HFFc6 (cell line): ENCODE data around the gene SKP1. TPM values are rescaled to one million over a fixed set of nuclear protein-coding genes. Genes with fewer than 3 reads are reported as not detected.
"Not testable (repeated sequence)": the region's sequence is repeated elsewhere in the genome, so short reads cannot be mapped to it uniquely, and the experiment has no call there.

Experiments used
- DNase-seq: peaks from one replicate; pipeline ENCODE4 v3.0.0-alpha.2; 2018
- H3K27ac Mint-ChIP-seq: 2 replicates; pipeline ENCODE4 v1.8.0; 2020; ENCODE audit warnings: mild to moderate bottlenecking, mixed read lengths
- H3K27me3 Mint-ChIP-seq: 2 replicates; pipeline ENCODE4 v1.8.0; 2021; ENCODE audit warnings: mild to moderate bottlenecking, moderate library complexity, mixed read lengths; ENCODE audit not compliant: insufficient read depth
- H3K36me3 Mint-ChIP-seq: 2 replicates; pipeline ENCODE4 v1.8.0; 2021; ENCODE audit warnings: low read depth, mixed read lengths
- H3K4me1 Mint-ChIP-seq: 2 replicates; pipeline ENCODE4 v1.8.0; 2020; ENCODE audit warnings: low read depth, mixed read lengths
- H3K4me3 Mint-ChIP-seq: 2 replicates; pipeline ENCODE4 v1.8.0; 2020; ENCODE audit warnings: mild to moderate bottlenecking, moderate library complexity, mixed read lengths
- H3K9me3 Mint-ChIP-seq: 2 replicates; pipeline ENCODE4 v1.8.0; 2020; ENCODE audit warnings: mild to moderate bottlenecking, mixed read lengths
- total RNA-seq, 6 experiments: library from RNA; stranded (reverse); fragmentation: NEBNext Ultra II Directional; extraction: Animal tissue kit (Norgen Biotek cat#: 25700); gene quantifications; 2 replicates in 1 of 6; 3 replicates in 5 of 6; pipeline ENCODE4 v1.2.3, GENCODE V29; 2021
- TF ChIP-seq, protein P1 (sequence below): fragments of 200-600 bp; sonication (generic); IDR thresholded peaks from 2 replicates; pipeline ENCODE4 v1.5.0; 2021; ENCODE audit warnings: antibody characterized with exemption, mild to moderate bottlenecking

Gene SKP1
- total RNA-seq, 6 experiments from 2014 or later, result 419 to 474 (median 442) TPM

DNA sequence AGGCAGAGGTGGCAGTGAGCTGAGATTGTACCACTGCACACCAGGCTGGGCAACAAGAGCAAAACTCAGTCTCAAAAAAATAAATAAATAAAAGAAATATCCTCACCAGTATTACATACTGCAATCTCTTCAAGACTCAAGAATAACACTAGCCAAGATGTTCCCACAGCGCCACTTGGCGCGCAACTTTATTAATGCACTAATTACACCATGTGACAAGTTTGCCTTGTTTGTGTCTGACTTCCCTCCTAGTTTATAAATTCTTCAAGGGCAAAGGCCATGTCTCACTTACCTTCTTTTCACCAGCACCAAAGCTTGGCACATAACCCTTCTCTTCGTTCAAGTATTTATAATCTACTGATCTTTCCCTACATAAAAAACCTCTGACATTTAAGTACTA lies 4.8 kb downstream of the SKP1 start:
- no peak for DNase-seq
- Mint-ChIP-seq H3K4me1 (peaks cover 37% of the 10 kb centered on the region), H3K9me3 (no peaks in the 10 kb centered on the region), H3K27ac (no peak overlapping the region), H3K36me3 (peaks cover 44% of the 10 kb centered on the region), H3K4me3 (no peak overlapping the region), H3K27me3 (peaks cover 2% of the 10 kb centered on the region; the same call in 1 of the 2 replicates)
- TF ChIP-seq, protein P1, sequence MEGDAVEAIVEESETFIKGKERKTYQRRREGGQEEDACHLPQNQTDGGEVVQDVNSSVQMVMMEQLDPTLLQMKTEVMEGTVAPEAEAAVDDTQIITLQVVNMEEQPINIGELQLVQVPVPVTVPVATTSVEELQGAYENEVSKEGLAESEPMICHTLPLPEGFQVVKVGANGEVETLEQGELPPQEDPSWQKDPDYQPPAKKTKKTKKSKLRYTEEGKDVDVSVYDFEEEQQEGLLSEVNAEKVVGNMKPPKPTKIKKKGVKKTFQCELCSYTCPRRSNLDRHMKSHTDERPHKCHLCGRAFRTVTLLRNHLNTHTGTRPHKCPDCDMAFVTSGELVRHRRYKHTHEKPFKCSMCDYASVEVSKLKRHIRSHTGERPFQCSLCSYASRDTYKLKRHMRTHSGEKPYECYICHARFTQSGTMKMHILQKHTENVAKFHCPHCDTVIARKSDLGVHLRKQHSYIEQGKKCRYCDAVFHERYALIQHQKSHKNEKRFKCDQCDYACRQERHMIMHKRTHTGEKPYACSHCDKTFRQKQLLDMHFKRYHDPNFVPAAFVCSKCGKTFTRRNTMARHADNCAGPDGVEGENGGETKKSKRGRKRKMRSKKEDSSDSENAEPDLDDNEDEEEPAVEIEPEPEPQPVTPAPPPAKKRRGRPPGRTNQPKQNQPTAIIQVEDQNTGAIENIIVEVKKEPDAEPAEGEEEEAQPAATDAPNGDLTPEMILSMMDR, result no peak

DNA sequence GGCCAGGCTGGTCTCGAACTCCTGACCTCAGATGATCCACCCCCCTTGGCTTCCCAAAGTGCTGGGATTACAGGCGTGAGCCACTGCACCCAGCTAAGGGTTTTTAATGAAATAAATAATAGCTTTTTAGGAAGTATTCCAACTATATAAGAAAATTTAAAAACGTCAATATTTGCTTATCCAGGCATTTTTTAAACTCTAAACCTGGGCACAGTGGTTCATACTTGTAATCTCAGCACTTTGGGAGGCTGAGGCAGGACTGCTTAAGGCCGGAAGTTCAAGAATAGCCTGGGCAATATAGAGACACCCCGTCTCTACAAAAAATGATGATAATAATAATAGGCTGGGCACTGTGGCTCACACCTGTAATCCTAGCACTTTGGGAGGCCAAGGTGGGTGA lies 14.2 kb downstream of the SKP1 start:
- H3K9me3 Mint-ChIP-seq, result no peaks in the 10 kb centered on the region

DNA sequence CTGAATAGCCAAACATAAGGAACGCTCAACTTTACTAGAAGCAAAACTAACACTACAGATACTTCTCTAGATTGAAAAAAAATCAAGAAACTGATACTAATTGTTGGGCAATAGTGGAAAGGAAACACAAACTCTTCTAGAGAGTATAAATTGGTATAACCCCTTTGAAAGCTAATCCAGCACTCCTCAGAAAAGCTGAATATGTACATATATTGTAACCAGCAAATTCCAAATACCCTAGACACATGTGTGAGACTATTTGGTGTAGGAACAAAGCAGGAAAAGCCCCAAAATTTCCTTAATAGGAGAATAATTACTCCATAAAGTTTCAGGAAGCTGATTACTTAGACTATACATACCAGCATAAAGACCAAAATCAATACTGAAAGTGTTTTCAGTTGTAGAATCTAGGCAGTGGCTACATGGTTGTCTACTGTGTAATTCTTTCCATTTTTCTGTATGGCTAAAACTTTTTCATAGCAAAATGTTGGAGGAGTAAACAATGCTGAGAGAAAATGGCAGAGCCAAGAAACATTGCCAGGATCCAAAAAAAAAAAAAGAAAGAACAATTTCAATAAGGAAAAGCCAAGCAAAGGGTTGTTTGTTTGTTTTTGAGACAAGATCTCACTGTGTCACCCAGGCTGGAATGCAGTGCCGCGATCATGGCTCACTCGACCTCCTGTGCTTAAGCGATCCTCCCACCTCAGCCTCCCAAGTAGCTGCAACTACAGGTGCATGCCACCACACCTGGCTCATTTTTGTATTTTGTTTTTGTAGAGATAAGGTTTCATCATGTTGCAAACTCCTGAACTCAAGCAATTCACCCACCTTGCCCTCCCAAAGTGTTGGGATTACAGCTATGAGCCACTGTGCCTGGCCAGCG lies 15.0 kb downstream of the SKP1 start:
- peaks cover 50% of the 10 kb centered on the region for H3K36me3 Mint-ChIP-seq
- H3K4me3 Mint-ChIP-seq, result no peak overlapping the region
- TF ChIP-seq, protein P1, result no peak
- no peak for DNase-seq
- H3K27me3 Mint-ChIP-seq, result no peaks in the 10 kb centered on the region
- no peaks in the 10 kb centered on the region for H3K4me1 Mint-ChIP-seq
- H3K27ac Mint-ChIP-seq, result no peak overlapping the region
- H3K9me3 Mint-ChIP-seq, result no peaks in the 10 kb centered on the region

More for the DNA sequence above, 14.2 kb downstream of the SKP1 start:
- Mint-ChIP-seq H3K4me3 (no peak overlapping the region), H3K27ac (no peak overlapping the region), H3K27me3 (no peaks in the 10 kb centered on the region), H3K36me3 (peaks cover 48% of the 10 kb centered on the region), H3K4me1 (no peaks in the 10 kb centered on the region)
- DNase-seq, result no peak
- TF ChIP-seq, protein P1, result no peak

DNA sequence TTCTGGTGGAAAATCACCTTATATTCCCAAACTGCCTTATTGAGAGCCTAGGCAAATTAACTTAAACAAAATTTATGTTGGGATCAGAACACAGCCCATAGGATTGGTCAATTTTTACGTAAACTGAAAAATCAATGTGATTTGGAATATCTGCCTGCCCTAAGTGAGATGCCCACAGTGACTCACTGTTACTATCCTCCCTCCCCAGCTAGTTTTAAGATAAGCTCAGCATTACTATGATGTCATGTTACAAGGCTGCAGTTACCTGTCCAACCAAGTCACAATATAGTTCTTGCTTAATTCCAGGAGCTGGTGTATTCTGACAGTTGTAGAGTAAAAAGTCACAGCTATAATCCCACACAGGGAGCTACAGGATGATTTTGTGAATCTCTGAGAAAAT lies 23.1 kb downstream of the SKP1 start:
- DNase-seq, result no peak
- no peak overlapping the region for H3K27ac Mint-ChIP-seq
- peaks cover 52% of the 10 kb centered on the region for H3K36me3 Mint-ChIP-seq
- no peak overlapping the region for H3K4me3 Mint-ChIP-seq
- TF ChIP-seq, protein P1, result no peak
- no peaks in the 10 kb centered on the region for H3K27me3 Mint-ChIP-seq
- H3K9me3 Mint-ChIP-seq, result no peaks in the 10 kb centered on the region
- H3K4me1 Mint-ChIP-seq, result peaks cover 36% of the 10 kb centered on the region

DNA sequence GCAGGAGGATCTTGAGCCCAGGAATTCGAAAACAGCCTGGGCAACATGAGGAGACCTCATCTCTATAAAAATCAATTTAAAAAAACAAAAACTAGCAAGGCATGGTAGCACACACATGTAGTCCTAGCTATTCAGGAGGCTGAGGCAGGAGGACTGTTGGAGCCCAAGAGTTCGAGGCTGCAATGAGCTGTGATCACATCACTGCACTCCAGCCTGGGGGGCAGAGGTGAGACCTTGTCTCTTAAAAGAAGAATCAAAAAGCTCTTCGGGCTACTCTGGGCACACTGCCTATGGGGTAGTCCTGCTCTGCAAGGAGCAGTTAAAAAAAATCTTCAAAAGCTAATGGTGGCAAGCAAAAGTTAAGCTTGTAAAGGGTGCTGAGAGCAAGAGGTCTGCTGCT lies 23.5 kb downstream of the SKP1 start:
- Mint-ChIP-seq H3K4me3 (no peak overlapping the region), H3K36me3 (peaks cover 48% of the 10 kb centered on the region), H3K9me3 (no peaks in the 10 kb centered on the region), H3K27me3 (no peaks in the 10 kb centered on the region), H3K27ac (peak overlapping the region; percentile 16; the same call in 1 of the 2 replicates), H3K4me1 (peaks cover 36% of the 10 kb centered on the region)
- TF ChIP-seq, protein P1, result no peak
- DNase-seq, result no peak

DNA sequence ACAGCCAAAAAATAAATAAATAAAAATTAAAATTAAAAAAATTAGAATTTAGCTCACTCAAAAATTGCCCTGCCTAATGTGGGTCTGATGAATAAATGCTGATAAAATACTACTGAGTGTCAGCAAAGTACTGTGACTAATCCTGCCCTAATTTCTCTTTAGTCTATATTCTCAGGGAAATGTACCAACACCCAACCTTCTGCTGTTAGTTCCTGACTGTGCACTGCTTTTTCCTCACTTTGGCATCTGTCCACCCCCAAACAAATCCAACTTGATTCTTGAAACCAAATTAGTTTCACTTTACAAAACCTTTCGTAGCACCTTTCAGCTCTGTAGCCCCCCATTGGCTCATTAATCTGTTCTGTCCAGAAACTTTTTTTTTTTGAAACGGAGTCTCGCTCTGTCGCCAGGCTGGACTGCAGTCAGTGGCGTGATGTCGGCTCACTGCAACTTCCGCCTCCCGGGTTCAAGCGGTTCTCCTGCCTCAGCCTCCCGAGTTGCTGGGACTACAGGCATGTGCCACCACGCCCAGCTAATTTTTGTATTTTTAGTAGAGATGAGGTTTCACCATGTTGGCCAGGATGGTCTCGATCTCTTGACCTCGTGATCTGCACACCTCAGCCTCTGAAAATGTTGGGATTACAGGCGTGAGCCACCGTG lies 24.4 kb downstream of the SKP1 start:
- H3K4me1 Mint-ChIP-seq, result peaks cover 38% of the 10 kb centered on the region
- not testable (repeated sequence) for H3K27me3 Mint-ChIP-seq, H3K9me3 Mint-ChIP-seq, H3K4me3 Mint-ChIP-seq, DNase-seq
- peak overlapping the region; percentile 16; the same call in 1 of the 2 replicates for H3K27ac Mint-ChIP-seq
- H3K36me3 Mint-ChIP-seq, result peaks cover 39% of the 10 kb centered on the region
